HUES48 (cell line): ENCODE measurements around the gene BCAS1.

Source experiments
- H3K27ac ChIP-seq: one replicate; pipeline ENCODE4 v1.7.0; 2013; ENCODE audit warnings: low read depth, low read length, inconsistent platforms
- H3K27me3 ChIP-seq: 2 replicates; pipeline ENCODE4 v1.6.1; 2013; ENCODE audit warnings: mild to moderate bottlenecking, low read length; ENCODE audit not compliant: control insufficient read depth, insufficient read depth
- H3K36me3 ChIP-seq: 2 replicates; pipeline ENCODE4 v1.6.1; 2013; ENCODE audit warnings: low read length; ENCODE audit not compliant: control insufficient read depth, insufficient read depth
- H3K4me1 ChIP-seq: 2 replicates; pipeline ENCODE4 v1.6.1; 2013; ENCODE audit warnings: mild to moderate bottlenecking, low read length; ENCODE audit not compliant: control insufficient read depth, insufficient read depth
- H3K4me3 ChIP-seq: 2 replicates; pipeline ENCODE4 v1.5.1; 2013; ENCODE audit warnings: mild to moderate bottlenecking, low read depth, low read length
- H3K9ac ChIP-seq: 2 replicates; pipeline ENCODE4 v1.6.1; 2013; ENCODE audit warnings: mild to moderate bottlenecking, low read depth, low read length, moderate library complexity
- H3K9me3 ChIP-seq: 2 replicates; pipeline ENCODE4 v1.6.1; 2013; ENCODE audit warnings: low read length; ENCODE audit not compliant: control insufficient read depth, insufficient read depth

BCAS1 gene

DNA sequence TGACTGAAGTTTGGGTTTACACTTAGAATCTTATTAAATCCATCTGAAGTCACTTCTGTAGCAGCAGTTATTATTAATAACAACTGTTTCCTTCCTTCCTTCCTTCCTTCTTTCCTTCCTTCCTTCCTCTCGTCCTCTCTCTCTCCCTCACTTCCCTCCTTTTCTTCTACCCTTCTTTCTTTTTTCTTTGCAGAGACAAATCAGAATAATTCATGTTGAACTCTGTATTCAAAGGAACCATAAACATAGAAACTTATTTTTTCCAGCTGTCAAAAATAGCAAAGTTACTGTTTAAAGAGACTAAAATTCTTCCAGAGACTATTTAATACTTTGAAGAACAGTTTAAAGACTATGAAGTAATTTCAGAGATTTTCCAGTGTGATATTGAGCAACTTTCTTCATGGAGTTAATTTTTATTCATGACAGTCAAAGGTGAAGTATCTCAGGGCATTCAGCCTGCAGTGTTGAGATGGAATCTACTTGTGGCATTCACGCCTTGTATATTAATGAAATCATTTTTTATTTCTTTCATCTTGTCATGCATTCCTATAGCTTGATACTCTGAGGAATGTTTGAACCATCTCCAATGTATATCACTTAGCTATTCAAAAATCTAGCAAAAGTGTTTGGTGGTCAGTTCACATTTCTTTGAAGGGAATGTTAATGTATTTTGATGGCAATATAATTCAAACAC lies 109.7 kb downstream of the BCAS1 start:
- Histone ChIP-seq H3K9ac (no peak overlapping the region), H3K4me1 (0 out of 2 replicates have a peak, but pooled peaks cover 3% of the 10 kb centered on the region), H3K27ac (no peak overlapping the region), H3K36me3 (no peaks in the 10 kb centered on the region), H3K27me3 (no peaks in the 10 kb centered on the region), H3K9me3 (no peaks in the 10 kb centered on the region), H3K4me3 (no peak overlapping the region)

DNA sequence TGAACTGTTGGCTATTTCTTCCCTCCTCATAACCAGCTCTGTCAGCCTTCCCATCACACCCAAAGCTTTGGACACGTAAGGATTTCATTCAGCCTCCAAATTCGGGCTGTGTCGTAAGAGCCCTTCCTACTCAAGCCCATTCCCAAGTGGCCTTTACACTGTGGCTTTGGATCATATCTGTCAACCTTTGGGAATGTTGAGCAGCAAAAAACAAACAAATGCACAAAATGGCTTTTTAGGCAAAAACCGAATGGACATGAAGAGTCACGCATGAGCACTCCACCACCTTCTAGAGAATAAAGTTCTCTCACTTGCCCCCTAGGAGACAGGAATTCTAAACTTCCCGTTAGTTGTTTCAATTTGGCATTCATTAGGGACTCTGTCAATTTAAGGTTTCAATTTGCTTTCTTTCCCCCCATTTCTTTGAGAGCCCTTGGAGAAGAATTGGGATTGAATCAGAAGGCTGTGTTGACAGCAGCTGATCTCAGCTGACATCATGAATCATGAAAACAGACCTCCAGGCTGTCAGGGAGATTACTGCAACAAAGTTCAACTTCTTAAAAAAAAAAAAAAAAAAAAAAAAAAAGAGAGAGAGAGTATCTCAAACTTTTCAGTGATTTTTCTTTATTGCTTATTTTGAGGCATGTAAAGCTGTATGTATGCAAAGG lies 110.3 kb downstream of the BCAS1 start:
- no peaks in the 10 kb centered on the region for H3K27me3 ChIP-seq
- no peak overlapping the region for H3K9ac ChIP-seq
- H3K4me1 ChIP-seq = 0 out of 2 replicates have a peak, but pooled peaks cover 3% of the 10 kb centered on the region

DNA sequence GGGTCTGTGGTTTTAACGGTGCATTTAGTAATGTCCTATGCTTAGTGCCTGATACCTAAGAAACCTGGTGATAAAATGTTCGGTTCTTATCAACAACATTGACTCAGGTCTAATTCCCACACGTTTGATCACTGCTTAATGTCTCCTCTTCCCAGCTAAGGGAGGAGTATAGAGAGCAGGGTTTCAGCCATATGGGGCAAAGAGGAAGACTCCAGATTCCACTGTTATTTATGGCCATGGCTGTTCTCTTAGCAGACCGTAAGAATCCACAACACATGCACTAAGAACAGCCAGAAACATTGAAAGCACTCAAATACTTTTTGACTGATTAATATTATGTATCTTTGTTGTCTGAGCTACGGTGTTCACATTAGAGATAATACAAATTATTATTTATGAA lies 112.1 kb downstream of the BCAS1 start:
- Histone ChIP-seq H3K4me3 (no peak overlapping the region), H3K9me3 (no peaks in the 10 kb centered on the region), H3K27ac (no peak overlapping the region), H3K27me3 (no peaks in the 10 kb centered on the region), H3K4me1 (0 out of 2 replicates have a peak, but pooled peaks cover 3% of the 10 kb centered on the region), H3K36me3 (no peaks in the 10 kb centered on the region), H3K9ac (no peak overlapping the region)

More for the DNA sequence above, 110.3 kb downstream of the BCAS1 start:
- Histone ChIP-seq H3K4me3 (no peak overlapping the region), H3K9me3 (no peaks in the 10 kb centered on the region), H3K36me3 (no peaks in the 10 kb centered on the region), H3K27ac (no peak overlapping the region)

DNA sequence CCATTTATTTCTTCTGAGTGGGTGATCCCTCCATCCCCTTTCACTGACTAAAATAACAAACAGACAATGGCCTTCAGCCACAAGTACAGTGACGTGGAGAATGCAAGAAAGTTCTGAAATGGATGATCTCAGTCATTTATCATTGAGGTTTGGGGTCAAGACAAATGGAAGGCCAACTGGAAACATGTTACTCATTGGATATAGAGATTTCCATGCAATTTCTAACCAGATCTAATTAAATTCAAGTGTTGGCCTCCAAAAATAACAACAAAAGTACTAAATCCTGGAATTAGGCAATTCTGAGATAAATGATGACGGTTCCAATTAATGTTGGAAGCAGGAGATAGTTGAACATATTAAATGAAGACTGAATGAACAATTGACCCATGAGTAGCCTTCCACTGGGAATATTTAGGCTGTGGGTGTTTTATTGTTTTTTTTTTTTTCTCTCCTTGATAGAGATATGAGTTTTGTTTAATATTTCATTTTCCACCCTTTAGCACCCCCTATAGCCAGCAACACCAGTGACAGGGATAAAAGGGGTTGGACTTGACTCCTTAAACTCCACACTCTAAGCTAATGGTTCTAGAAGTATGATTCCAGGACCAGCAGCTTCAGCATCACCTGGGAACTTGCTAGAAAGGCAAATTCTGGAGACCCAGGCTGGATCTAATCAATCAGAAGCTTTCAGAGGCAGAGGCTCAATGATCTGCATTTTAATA lies 112.8 kb downstream of the BCAS1 start:
- no peak overlapping the region for H3K27ac ChIP-seq
- H3K4me1 ChIP-seq = 0 out of 2 replicates have a peak, but pooled peaks cover 3% of the 10 kb centered on the region
- no peaks in the 10 kb centered on the region for H3K36me3 ChIP-seq
- H3K27me3 ChIP-seq = no peaks in the 10 kb centered on the region
- H3K9ac ChIP-seq = no peak overlapping the region
- 0 out of 2 replicates have a peak, but pooled peaks cover 2% of the 10 kb centered on the region for H3K9me3 ChIP-seq
- no peak overlapping the region for H3K4me3 ChIP-seq

DNA sequence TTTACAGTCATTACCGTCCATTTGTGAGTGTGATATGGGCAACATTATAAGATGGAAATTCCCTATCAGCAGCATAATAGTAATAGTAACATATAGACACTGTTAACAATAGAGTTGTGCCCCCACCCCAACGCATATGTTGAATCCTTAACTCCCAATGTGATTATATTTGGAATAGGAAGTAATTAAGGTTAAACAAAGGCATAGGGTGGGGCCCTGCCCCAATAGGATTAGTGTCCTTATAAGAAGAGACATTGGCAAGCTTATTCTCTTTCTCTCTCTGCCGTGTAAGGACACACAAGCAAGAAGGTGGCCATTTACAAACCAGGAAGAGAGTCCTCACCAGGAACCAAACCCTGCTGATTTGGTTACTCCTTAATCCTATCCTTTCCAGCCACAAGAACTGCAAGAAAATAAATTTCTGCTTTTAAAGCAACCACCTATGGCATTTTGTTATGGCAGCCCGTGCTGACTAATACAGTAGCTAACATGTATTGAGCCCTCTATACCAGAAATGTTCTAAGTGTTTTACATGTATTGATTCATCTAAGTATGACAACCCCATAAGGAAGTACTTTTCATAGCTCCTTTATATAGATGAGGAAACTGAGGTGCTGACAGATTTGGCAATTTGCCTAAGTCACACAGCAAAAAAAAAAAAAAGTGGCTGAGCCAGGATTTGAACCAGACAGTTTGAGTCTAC lies 114.2 kb downstream of the BCAS1 start:
- Histone ChIP-seq H3K27me3 (no peaks in the 10 kb centered on the region), H3K9ac (no peak overlapping the region), H3K36me3 (no peaks in the 10 kb centered on the region), H3K4me3 (no peak overlapping the region), H3K4me1 (no peaks in the 10 kb centered on the region), H3K9me3 (0 out of 2 replicates have a peak, but pooled peaks cover 2% of the 10 kb centered on the region), H3K27ac (no peak overlapping the region)

DNA sequence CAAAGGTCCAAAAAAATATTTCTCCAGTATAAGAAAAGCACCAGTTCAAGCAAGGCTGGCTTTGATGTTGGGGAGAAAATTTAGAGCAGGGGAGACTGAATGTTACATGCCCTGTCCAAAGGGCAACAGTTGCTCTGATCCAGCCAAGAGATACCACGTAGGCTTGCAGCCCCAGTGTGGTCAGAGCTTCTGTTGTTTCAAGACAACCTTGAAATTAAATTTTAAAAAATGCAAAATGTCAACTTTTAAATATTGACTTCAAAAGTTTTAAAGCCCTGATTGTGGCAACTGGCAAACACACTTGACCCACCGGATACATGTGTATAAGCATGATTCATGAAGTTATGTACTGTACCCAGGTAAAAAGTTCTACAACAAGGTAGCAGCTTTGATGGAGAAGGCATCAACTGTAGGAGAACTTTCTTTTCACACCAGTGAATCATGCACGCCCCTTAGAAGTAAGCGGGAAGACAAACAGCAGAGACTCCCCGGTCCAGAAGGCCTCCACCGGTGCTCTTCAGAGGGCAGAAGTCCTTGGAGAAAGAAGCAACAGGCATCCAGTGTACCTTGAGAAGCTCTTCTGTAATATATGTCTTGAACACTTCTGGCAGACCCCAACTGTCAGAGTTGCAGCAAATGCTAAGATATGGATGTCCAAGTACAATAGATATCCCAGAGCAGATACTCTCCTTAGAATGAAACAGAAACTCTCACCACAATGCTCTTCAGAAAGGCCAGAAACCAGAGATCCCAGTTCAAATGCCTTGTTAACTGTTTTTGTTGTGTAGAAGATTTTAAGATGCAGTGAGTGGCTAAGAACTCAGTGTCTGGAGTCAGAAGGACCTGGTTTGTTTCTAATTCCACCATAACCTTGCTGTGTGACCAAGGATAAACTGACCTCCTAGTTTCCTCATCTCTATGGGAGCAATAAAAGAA lies 115.4 kb downstream of the BCAS1 start:
- H3K4me3 ChIP-seq = no peak overlapping the region

DNA sequence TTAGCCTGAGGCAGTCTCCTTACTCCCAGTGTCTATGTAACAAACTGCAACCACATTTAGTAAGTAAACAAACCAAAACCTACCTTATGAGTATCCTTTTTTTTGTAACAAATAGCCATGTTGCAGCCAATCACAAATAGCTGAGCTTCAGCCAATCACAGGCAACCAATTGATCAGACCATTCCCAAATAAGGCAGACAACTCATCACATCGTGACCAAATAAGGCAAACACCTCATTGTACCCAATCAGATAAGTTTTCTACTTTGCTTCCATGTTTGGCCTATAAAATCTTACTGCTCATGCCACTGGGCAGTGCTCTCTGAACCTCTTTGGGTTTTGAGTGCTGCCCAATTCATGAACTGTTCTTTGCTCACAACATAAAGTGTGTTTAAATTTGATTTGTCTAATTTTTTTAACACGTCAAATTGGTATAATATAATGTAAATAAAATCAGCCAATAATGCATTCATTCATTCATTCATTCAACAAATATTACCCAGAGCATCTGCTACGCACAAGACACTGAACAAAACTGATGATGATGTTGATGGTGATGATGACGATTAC lies 117.8 kb downstream of the BCAS1 start:
- H3K9ac ChIP-seq = no peak overlapping the region

More for the DNA sequence above, 115.4 kb downstream of the BCAS1 start:
- H3K27me3 ChIP-seq = no peaks in the 10 kb centered on the region
- no peak overlapping the region for H3K9ac ChIP-seq
- H3K4me1 ChIP-seq = no peaks in the 10 kb centered on the region
- no peak overlapping the region for H3K27ac ChIP-seq
- H3K36me3 ChIP-seq = no peaks in the 10 kb centered on the region
- H3K9me3 ChIP-seq = 0 out of 2 replicates have a peak, but pooled peaks cover 2% of the 10 kb centered on the region

DNA sequence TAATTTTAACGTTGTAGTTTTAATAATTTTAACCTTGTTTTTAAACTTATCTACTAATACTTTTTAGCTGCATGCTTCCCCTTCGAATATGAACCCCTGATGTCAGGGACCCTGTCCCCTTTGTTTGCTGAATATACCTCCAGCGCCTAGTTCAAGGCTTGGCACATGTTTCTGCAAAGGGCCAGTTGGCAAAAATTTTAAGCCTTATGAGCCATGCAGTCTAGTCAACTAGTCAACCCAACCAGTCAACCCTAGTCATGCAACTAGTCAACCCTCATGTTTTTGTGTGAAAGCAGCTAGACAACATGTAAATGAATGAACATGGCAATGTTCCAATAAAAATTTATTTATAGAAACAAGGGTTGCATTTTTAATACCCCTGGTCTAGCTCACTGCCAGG lies 119.8 kb downstream of the BCAS1 start:
- Histone ChIP-seq H3K27ac (no peak overlapping the region), H3K27me3 (no peaks in the 10 kb centered on the region), H3K9ac (no peak overlapping the region), H3K9me3 (0 out of 2 replicates have a peak, but pooled peaks cover 2% of the 10 kb centered on the region), H3K36me3 (no peaks in the 10 kb centered on the region), H3K4me3 (no peak overlapping the region), H3K4me1 (no peaks in the 10 kb centered on the region)

More for the DNA sequence above, 117.8 kb downstream of the BCAS1 start:
- Histone ChIP-seq H3K9me3 (0 out of 2 replicates have a peak, but pooled peaks cover 2% of the 10 kb centered on the region), H3K27ac (no peak overlapping the region), H3K4me1 (no peaks in the 10 kb centered on the region), H3K27me3 (no peaks in the 10 kb centered on the region), H3K4me3 (no peak overlapping the region), H3K36me3 (no peaks in the 10 kb centered on the region)

DNA sequence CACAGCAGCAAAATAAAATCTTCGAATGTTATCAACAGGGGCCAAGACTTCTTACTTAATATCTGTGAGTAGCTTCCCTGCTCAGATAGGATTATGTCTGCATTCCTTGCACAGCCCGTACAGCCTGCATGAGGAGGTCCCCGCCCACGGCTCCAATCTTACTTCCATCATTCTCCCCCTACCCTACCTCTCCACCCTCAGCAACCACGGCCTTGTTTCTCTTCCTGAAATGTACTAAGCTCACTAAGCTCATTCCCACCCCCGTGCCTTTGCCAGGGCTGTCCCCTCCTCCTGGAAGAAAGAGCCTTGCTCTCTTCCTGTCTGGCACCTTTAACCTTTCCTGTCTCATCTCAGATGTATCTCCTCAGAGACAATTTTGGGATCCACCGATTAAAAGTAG lies 120.4 kb downstream of the BCAS1 start:
- Histone ChIP-seq H3K9me3 (0 out of 2 replicates have a peak, but pooled peaks cover 2% of the 10 kb centered on the region), H3K27me3 (no peaks in the 10 kb centered on the region), H3K4me1 (no peaks in the 10 kb centered on the region), H3K4me3 (no peak overlapping the region), H3K9ac (no peak overlapping the region), H3K36me3 (no peaks in the 10 kb centered on the region), H3K27ac (no peak overlapping the region)
